Prostate gland (tissue), 2 donors: ENCODE data around the gene RGS9BP. TPM values are rescaled to one million over a fixed set of nuclear protein-coding genes. Genes with fewer than 3 reads are reported as not detected.

Source experiments
- DNase-seq: peaks from one replicate; pipeline ENCODE4 v3.0.0-alpha.2; 2019; ENCODE audit warnings: low spot score
- H3K27ac ChIP-seq, 2 donors: fragments of 200-600 bp; sonication (generic); 2 replicates each; pipeline ENCODE4 v1.5.1; 2017 to 2019
- H3K27me3 ChIP-seq: fragments of 200-600 bp; sonication (generic); replicated peaks from 2 replicates; pipeline ENCODE4 v1.5.1; 2019; ENCODE audit not compliant: insufficient read depth
- H3K36me3 ChIP-seq, 2 donors: fragments of 200-600 bp; sonication (generic); 1 replicate in 1 of 2; 2 replicates in 1 of 2; pipeline versions ENCODE4 v1.5.1 to v1.8.1; 2017 to 2019
- H3K4me1 ChIP-seq: fragments of 200-600 bp; sonication (generic); replicated peaks from 2 replicates; pipeline ENCODE4 v1.5.1; 2019
- H3K4me3 ChIP-seq, 2 donors: fragments of 200-600 bp; sonication (generic); 2 replicates each; pipeline ENCODE4 v1.5.1; 2017 to 2019
- H3K9me3 ChIP-seq: fragments of 200-600 bp; sonication (generic); 2 replicates; pipeline ENCODE4 v1.5.1; 2017
- CTCF ChIP-seq, 4 experiments: fragments of 200-600 bp in 2 of 4; fragments of 450-650 bp in 2 of 4; sonication (generic) in 2 of 4; IDR thresholded peaks; 1 replicate in 3 of 4; 2 replicates in 1 of 4; pipeline ENCODE4 v1.5.1; 2016 to 2019; ENCODE audit warnings: antibody characterized with exemption in 4 of 4, mild to moderate bottlenecking in 2 of 4, moderate library complexity in 2 of 4
- POLR2A ChIP-seq: fragments of 450-650 bp; IDR thresholded peaks from one replicate; pipeline ENCODE4 v1.6.1; 2016; ENCODE audit warnings: antibody characterized with exemption, mild to moderate bottlenecking
- POLR2AphosphoS5 ChIP-seq: sonication (generic); formaldehyde crosslinking; IDR thresholded peaks from one replicate; pipeline ENCODE4 v1.6.1; 2017; ENCODE audit warnings: antibody characterized with exemption
- WGBS: methylation state at CpG from one replicate; pipeline ENCODE4 v1.1.5; 2018; 5-methylcytosine and 5-hydroxymethylcytosine counted together
- intact Hi-C: fragments of 100-400 bp; cut with DNase I; formaldehyde crosslinking; loops from one replicate; pipeline ENCODE4 v1.14.2; 2022
- total RNA-seq, 2 donors: library from RNA; depleted of rRNA; stranded (reverse); fragments of >200 nt; gene quantifications; one replicate each; pipeline ENCODE4 v1.1.0, GENCODE V29; 2016

RGS9BP gene
- total RNA-seq = 1 to 10 TPM in 1 of 2 donors, under 1 TPM in 1; 0.82 to 2.7 TPM

GRCh38 chr19:32675720-32676185 is at the start of gene RGS9BP:
Gene RGS9BP, plus strand, starts transcription at chr19:32675848. Its CDS starts 416 bp downstream, at chr19:32676264.
- DNase-seq = peak; percentile 70
- Histone ChIP-seq H3K27ac (peak within 1 kb of the TSS; percentile 85 to 87), H3K4me1 (peaks cover 3% of the 10 kb centered on the region), H3K36me3 (no peaks in the 10 kb centered on the region), H3K9me3 (no peaks in the 10 kb centered on the region), H3K27me3 (no peaks in the 10 kb centered on the region), H3K4me3 (peak within 1 kb of the TSS; percentile 89 to 94)
- no peak for TF ChIP-seq POLR2A
- no peak for TF ChIP-seq POLR2AphosphoS5
- TF ChIP-seq CTCF (IDR thresholded peaks at IDR 0.05) = no peak
- intact Hi-C loops = loop anchor here (10.0 kb wide), 2 partner anchors 271 to 331 kb away; partner anchors contain the start of genes DPY19L3 and ZNF507
- under 1% methylated on average over 30 of the region's 53 CpGs for WGBS

- H3K4me1 ChIP-seq = no peaks in the 10 kb centered on the region
- no peaks in the 10 kb centered on the region for H3K36me3 ChIP-seq
- intact Hi-C loops = no loop called here
- TF ChIP-seq CTCF (IDR thresholded peaks at IDR 0.05) (no peak), POLR2AphosphoS5 (no peak), POLR2A (no peak)
- H3K4me3 ChIP-seq = no peak overlapping the region
- H3K27ac ChIP-seq = no peak overlapping the region
- H3K9me3 ChIP-seq = no peaks in the 10 kb centered on the region
- no peak for DNase-seq
- no peaks in the 10 kb centered on the region for H3K27me3 ChIP-seq
- WGBS = 98% methylated on average over 4 of the region's 4 CpGs
Observed at GRCh38 chr19:32626969-32627368, 48.7 kb upstream of the RGS9BP start.

GRCh38 chr19:32627714-32628270 is 47.9 kb upstream of the RGS9BP start:
- Histone ChIP-seq H3K36me3 (no peaks in the 10 kb centered on the region), H3K27ac (no peak overlapping the region), H3K4me1 (no peaks in the 10 kb centered on the region), H3K9me3 (no peaks in the 10 kb centered on the region), H3K27me3 (no peaks in the 10 kb centered on the region), H3K4me3 (no peak overlapping the region)
- DNase-seq = no peak
- intact Hi-C loops = no loop called here
- WGBS = 82% methylated on average over 15 of the region's 15 CpGs
- no peak for TF ChIP-seq POLR2A
- no peak for TF ChIP-seq POLR2AphosphoS5
- TF ChIP-seq CTCF (IDR thresholded peaks at IDR 0.05) = no peak

GRCh38 chr19:32630338-32630737 is 45.3 kb upstream of the RGS9BP start:
- intact Hi-C loops = no loop called here
- TF ChIP-seq POLR2A (no peak), CTCF (IDR thresholded peaks at IDR 0.05) (no peak), POLR2AphosphoS5 (no peak)
- Histone ChIP-seq H3K27me3 (no peaks in the 10 kb centered on the region), H3K36me3 (no peaks in the 10 kb centered on the region), H3K27ac (no peak overlapping the region), H3K9me3 (no peaks in the 10 kb centered on the region), H3K4me1 (no peaks in the 10 kb centered on the region), H3K4me3 (no peak overlapping the region)
- WGBS = 84% methylated on average over 14 of the region's 14 CpGs
- DNase-seq = no peak

GRCh38 chr19:32631381-32631780 is 44.3 kb upstream of the RGS9BP start:
- WGBS = 90% methylated on average over 15 of the region's 15 CpGs

More at GRCh38 chr19:32631381-32631780, 44.3 kb upstream of the RGS9BP start:
- TF ChIP-seq CTCF (IDR thresholded peaks at IDR 0.05) (no peak), POLR2AphosphoS5 (no peak), POLR2A (no peak)
- intact Hi-C loops = no loop called here
- Histone ChIP-seq H3K9me3 (no peaks in the 10 kb centered on the region), H3K36me3 (no peaks in the 10 kb centered on the region), H3K27me3 (no peaks in the 10 kb centered on the region), H3K4me1 (no peaks in the 10 kb centered on the region), H3K27ac (no peak overlapping the region), H3K4me3 (no peak overlapping the region)
- DNase-seq = no peak
